Parathyroid adenoma (tissue), 2 donors: Measurements from ENCODE around the gene PTBP1.

Experiments
- H2AFZ ChIP-seq: fragments of 300-600 bp; sonication (generic); one replicate; pipeline ENCODE4 v1.7.0; 2017; ENCODE audit warnings: antibody characterized with exemption, mild to moderate bottlenecking
- H3K27ac ChIP-seq: fragments of 300-600 bp; sonication (generic); one replicate; pipeline ENCODE4 v1.7.0; 2017
- H3K27me3 ChIP-seq: fragments of 300-600 bp; sonication (generic); one replicate; pipeline ENCODE4 v1.7.0; 2017; ENCODE audit warnings: low read length; ENCODE audit not compliant: control insufficient read depth, insufficient read depth
- H3K36me3 ChIP-seq: fragments of 300-600 bp; sonication (generic); one replicate; pipeline ENCODE4 v1.7.0; 2017; ENCODE audit warnings: low read length; ENCODE audit not compliant: control insufficient read depth, insufficient read depth
- H3K4me1 ChIP-seq: fragments of 300-600 bp; sonication (generic); one replicate; pipeline ENCODE4 v1.7.0; 2017; ENCODE audit warnings: control low read depth
- H3K4me2 ChIP-seq: fragments of 300-600 bp; sonication (generic); one replicate; pipeline ENCODE4 v1.7.0; 2017; ENCODE audit warnings: low read length
- H3K4me3 ChIP-seq: fragments of 300-600 bp; sonication (generic); one replicate; pipeline ENCODE4 v1.7.0; 2017; ENCODE audit warnings: low read depth, low read length
- H3K79me2 ChIP-seq: fragments of 300-600 bp; sonication (generic); one replicate; pipeline ENCODE4 v1.7.0; 2017; ENCODE audit warnings: control low read depth
- H3K9ac ChIP-seq: fragments of 300-600 bp; sonication (generic); one replicate; pipeline ENCODE4 v1.7.0; 2017; ENCODE audit warnings: mild to moderate bottlenecking
- H3K9me3 ChIP-seq: fragments of 300-600 bp; sonication (generic); one replicate; pipeline ENCODE4 v1.7.0; 2017; ENCODE audit warnings: low read length; ENCODE audit not compliant: control insufficient read depth
- TF ChIP-seq, protein P1 (sequence below): fragments of 300-600 bp; sonication (generic); IDR thresholded peaks from one replicate; pipeline ENCODE4 v1.7.0; 2017; ENCODE audit warnings: antibody characterized with exemption, mild to moderate bottlenecking
- donor health status: primary hyperparathyroidism.

Gene PTBP1

DNA sequence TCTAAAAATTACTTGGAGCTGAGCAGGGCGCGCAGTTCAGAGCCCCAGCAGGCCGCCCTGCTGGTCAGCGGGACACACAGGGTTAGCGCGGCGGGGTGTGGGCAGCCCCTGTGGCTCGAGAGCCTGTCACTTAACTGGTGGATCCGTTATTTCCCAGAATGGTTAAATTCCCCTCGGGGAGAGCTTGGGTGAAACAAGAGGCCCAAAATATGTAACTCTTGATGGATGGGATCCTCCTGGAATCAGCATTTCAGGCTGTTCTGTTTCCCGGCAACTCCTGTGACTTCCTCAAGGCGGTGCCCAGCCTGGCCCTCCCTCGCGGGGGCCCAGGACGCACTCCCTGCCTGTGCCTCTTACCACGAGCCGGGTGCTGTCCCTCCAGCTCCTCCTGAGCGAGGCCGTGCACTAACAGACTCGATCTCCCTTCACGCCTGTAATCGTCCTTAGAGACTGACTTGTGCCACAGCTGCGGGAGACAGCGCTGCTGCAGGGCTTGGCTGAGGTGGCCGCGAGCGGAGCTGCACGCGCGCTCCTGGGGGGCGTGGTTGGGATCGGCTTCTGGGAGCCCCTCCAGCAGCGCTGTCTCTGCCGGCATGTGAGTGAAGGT is 9.7 kb downstream of the PTBP1 start:
- H3K4me1 ChIP-seq: peaks cover 13% of the 10 kb centered on the region
- TF ChIP-seq, protein P1, sequence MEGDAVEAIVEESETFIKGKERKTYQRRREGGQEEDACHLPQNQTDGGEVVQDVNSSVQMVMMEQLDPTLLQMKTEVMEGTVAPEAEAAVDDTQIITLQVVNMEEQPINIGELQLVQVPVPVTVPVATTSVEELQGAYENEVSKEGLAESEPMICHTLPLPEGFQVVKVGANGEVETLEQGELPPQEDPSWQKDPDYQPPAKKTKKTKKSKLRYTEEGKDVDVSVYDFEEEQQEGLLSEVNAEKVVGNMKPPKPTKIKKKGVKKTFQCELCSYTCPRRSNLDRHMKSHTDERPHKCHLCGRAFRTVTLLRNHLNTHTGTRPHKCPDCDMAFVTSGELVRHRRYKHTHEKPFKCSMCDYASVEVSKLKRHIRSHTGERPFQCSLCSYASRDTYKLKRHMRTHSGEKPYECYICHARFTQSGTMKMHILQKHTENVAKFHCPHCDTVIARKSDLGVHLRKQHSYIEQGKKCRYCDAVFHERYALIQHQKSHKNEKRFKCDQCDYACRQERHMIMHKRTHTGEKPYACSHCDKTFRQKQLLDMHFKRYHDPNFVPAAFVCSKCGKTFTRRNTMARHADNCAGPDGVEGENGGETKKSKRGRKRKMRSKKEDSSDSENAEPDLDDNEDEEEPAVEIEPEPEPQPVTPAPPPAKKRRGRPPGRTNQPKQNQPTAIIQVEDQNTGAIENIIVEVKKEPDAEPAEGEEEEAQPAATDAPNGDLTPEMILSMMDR: no peak
- H2AFZ ChIP-seq: no peak overlapping the region
- no peaks in the 10 kb centered on the region for H3K27me3 ChIP-seq
- H3K4me3 ChIP-seq: no peak overlapping the region
- no peaks in the 10 kb centered on the region for H3K9me3 ChIP-seq
- no peak overlapping the region for H3K9ac ChIP-seq
- no peak overlapping the region for H3K4me2 ChIP-seq
- H3K27ac ChIP-seq: no peak overlapping the region
- H3K79me2 ChIP-seq: peaks cover 58% of the 10 kb centered on the region
- H3K36me3 ChIP-seq: no peaks in the 10 kb centered on the region

DNA sequence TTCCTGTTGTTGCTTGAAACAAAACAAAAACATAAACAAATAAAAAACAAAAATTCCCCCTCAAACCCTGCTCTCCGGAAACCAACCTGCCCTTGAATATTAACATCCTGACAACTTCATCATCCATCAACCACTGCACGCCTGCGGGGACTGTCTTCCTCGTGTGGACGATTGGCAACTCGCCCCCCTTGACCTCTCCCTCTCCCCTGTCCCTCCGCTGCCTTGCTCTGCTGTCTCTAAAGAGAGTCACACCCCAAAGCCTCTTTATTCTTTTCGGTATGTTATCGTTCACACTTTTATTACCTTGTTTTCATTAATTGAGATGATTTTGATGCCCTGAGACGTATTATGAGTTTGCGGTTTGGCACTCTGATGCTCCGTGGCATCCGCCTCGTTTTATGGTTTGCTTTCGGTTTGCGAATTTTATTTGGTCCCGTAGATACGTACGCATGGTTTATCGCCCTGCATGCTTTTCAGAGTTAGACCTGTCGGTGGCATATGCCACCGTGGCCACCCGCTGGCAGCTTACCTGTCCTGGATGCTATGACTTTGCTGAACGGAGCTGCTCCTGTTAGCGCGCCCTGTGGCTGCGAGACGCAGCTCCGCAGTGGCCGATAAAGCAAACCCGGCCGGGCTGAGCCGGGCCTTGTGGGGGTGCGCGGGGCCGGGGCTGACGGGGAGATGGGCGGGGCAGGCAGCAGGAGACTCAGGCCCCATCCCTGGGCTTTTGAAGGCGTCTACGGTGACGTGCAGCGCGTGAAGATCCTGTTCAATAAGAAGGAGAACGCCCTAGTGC is 10.6 kb downstream of the PTBP1 start:
- H3K9me3 ChIP-seq: no peaks in the 10 kb centered on the region
- H3K27me3 ChIP-seq: no peaks in the 10 kb centered on the region
- H3K79me2 ChIP-seq: peaks cover 49% of the 10 kb centered on the region
- no peak overlapping the region for H3K4me2 ChIP-seq
- TF ChIP-seq, protein P1: no peak
- peaks cover 7% of the 10 kb centered on the region for H3K4me1 ChIP-seq
- no peak overlapping the region for H3K9ac ChIP-seq
- H2AFZ ChIP-seq: no peak overlapping the region
- no peaks in the 10 kb centered on the region for H3K36me3 ChIP-seq
- no peak overlapping the region for H3K4me3 ChIP-seq
- H3K27ac ChIP-seq: no peak overlapping the region

DNA sequence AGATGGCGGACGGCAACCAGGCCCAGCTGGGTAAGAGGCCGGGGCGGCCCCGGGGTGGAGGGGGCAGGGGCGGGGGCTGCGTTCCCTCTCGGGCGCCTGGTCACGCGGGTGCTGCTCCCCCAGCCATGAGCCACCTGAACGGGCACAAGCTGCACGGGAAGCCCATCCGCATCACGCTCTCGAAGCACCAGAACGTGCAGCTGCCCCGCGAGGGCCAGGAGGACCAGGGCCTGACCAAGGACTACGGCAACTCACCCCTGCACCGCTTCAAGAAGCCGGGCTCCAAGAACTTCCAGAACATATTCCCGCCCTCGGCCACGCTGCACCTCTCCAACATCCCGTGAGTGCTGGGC is 11.1 kb downstream of the PTBP1 start:
- no peak overlapping the region for H3K4me3 ChIP-seq
- H3K36me3 ChIP-seq: no peaks in the 10 kb centered on the region
- H3K4me2 ChIP-seq: no peak overlapping the region

DNA sequence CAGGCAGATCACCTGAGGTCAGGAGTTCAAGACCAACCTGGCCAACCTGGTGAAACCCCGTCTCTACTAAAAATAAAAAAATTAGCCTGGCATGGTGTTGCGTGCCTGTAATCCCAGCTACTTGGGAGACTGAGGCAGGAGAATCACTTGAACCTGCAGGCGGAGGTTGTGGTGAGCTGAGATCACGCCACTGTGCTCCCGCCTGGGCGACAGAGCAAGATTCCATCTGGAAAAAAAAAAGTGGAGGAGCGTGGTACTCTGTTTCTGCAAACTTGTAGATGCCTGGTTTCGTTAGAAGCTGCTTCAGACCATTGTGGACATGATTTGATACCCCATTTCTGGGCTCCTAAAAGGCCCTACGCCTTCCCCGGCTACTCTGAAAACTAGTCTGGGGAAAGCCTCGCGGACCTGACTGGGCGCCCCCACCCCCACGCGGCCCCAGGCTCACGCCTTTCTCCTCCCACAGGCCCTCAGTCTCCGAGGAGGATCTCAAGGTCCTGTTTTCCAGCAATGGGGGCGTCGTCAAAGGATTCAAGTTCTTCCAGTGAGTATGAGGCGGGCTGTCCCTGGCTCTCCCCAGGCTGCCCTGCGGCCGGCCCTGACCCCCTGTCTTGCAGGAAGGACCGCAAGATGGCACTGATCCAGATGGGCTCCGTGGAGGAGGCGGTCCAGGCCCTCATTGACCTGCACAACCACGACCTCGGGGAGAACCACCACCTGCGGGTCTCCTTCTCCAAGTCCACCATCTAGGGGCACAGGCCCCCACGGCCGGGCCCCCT is 13.0 kb downstream of the PTBP1 start:
- TF ChIP-seq, protein P1: no peak
- H3K9ac ChIP-seq: no peak overlapping the region
- H3K4me3 ChIP-seq: no peak overlapping the region
- H3K9me3 ChIP-seq: no peaks in the 10 kb centered on the region
- H3K27ac ChIP-seq: no peak overlapping the region
- no peak overlapping the region for H3K4me2 ChIP-seq
- H3K36me3 ChIP-seq: no peaks in the 10 kb centered on the region
- H3K79me2 ChIP-seq: peaks cover 25% of the 10 kb centered on the region
- no peaks in the 10 kb centered on the region for H3K4me1 ChIP-seq
- no peak overlapping the region for H2AFZ ChIP-seq
- no peaks in the 10 kb centered on the region for H3K27me3 ChIP-seq

More for the DNA sequence above, 11.1 kb downstream of the PTBP1 start:
- no peak overlapping the region for H3K9ac ChIP-seq
- TF ChIP-seq, protein P1: no peak
- no peaks in the 10 kb centered on the region for H3K9me3 ChIP-seq
- peaks cover 43% of the 10 kb centered on the region for H3K79me2 ChIP-seq
- no peak overlapping the region for H2AFZ ChIP-seq
- peaks cover 2% of the 10 kb centered on the region for H3K4me1 ChIP-seq
- H3K27me3 ChIP-seq: no peaks in the 10 kb centered on the region
- H3K27ac ChIP-seq: no peak overlapping the region
